Measurements from ENCODE around the gene ASB10. TPM values are rescaled to one million over a fixed set of nuclear protein-coding genes. Genes with fewer than 3 reads are reported as not detected.

The ASB10 gene
- total RNA-seq, 2 experiments from 2014 or later, result not detected

DNA sequence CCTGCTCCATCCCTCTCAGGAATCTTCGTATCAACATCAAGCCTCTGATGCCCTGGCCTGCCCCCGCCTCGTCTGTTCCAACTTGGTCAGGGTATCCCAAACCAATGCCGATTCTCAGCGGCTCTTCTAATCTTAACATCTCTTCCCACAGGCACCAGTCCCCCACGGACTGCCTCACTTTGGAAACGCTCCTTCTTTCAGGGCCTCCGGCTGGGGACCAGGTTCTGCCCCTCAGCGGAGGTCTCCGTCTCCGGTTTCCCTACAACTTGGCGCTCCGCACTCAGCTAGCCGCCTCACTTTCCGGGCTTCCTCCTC, 39.5 kb upstream of the ASB10 start:
- peak overlapping the region; percentile 98 for H3K4me3 Mint-ChIP-seq
- ATAC-seq (no peak), DNase-seq (no peak)
- peaks cover 32% of the 10 kb centered on the region for H3K4me1 Mint-ChIP-seq
- H3K36me3 Mint-ChIP-seq, result peaks cover 21% of the 10 kb centered on the region
- H3K27me3 Mint-ChIP-seq, result no peaks in the 10 kb centered on the region
- H3K9me3 Mint-ChIP-seq (ENCODE audit: low read depth), result no peaks in the 10 kb centered on the region
- H3K27ac Mint-ChIP-seq, result peak overlapping the region; percentile 92
- CTCF ChIA-PET, result interaction anchor here (1.0 to 6.2 kb wide), 9 partner anchors 17 to 102 kb away, joined by 3 to 47 read pairs (median 4); partner anchors contain the start of gene GBX1

DNA sequence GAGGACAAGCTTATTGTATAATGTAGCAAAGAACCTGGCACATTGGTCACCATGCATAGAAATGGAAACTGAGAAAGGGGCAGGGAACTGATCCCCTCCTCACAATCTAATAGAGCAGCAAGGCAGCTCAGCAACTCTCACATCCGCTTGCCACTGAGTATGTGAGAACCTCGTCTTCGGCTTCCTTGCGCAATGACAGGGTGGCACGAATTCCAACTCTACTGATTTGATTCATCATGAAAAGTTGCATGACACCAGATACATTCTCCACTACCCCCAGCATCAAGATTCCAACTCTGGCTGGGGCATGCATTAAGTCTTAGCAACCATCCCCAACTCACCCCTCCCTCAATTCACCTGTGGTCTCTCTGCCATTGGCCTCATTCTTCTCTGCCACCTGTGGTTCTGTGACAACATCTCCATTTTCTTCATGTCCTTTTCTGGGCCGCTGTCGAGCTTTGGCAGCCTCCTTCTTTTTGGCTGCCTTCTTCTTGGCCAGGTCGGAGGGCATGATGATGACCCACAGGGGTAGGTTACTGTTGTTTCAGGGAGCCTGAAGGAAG, 39.0 kb upstream of the ASB10 start:
- CTCF ChIA-PET, result interaction anchor here (1.2 to 6.2 kb wide), 5 partner anchors 18 to 102 kb away, joined by 3 to 47 read pairs (median 4); partner anchors contain the start of gene GBX1
- DNase-seq (no peak), ATAC-seq (no peak)
- peaks cover 22% of the 10 kb centered on the region for H3K36me3 Mint-ChIP-seq
- H3K27me3 Mint-ChIP-seq, result no peaks in the 10 kb centered on the region
- H3K27ac Mint-ChIP-seq, result peak overlapping the region; percentile 92
- no peaks in the 10 kb centered on the region for H3K9me3 Mint-ChIP-seq (ENCODE audit: low read depth)
- H3K4me1 Mint-ChIP-seq, result peaks cover 28% of the 10 kb centered on the region
- peak overlapping the region; percentile 98 for H3K4me3 Mint-ChIP-seq

DNA sequence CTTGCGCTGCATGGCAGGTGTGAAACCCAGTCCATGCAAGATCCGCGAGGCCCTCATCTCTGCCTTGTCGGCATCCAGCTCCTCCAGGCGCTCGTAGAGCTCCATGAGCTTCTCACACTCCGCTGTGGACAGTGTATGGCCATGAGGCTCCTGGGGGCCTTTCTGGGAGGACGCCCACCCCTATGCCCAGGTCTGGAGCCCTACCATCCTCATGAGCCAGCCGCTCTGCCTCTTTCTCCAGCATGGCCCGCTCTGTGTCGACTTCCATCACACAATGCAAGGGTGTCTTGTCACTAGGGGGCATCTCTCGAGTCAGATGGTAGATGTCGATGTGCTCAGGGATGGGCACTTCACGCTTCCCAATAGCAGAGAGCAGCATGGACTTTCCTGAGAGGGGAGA, 36.7 kb upstream of the ASB10 start:
- Mint-ChIP-seq H3K36me3 (peaks cover 31% of the 10 kb centered on the region), H3K27me3 (no peaks in the 10 kb centered on the region), H3K9me3 (ENCODE audit: low read depth) (no peaks in the 10 kb centered on the region), H3K27ac (no peak overlapping the region), H3K4me1 (peaks cover 28% of the 10 kb centered on the region), H3K4me3 (no peak overlapping the region)
- no peak for ATAC-seq
- no peak for DNase-seq
- CTCF ChIA-PET, result interaction anchor here (0.6 to 6.2 kb wide), 3 partner anchors 13 to 209 kb away, joined by 3 to 47 read pairs (median 3); no protein-coding TSS in a partner anchor

DNA sequence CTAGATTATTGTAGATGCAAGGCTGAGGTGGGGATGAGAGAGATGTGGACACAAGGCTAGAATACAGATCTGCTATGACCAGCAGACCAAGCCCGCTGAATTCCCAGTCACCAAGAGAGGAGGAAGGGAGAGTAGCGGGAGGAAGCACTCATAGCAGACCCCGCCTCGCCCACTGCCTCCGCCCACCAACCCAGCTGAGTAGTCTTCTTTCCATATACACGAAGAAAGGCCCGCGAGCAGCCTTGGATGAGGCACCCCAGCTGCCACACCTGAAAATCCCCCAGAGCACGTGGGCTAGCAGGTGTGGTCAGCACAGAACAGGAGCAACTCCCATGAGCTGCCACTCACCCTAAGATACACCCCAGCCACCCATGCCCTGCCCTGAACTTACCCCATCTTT, 31.1 kb upstream of the ASB10 start:
- DNase-seq (no peak), ATAC-seq (no peak)
- no peak overlapping the region for H3K27ac Mint-ChIP-seq
- no peaks in the 10 kb centered on the region for H3K9me3 Mint-ChIP-seq (ENCODE audit: low read depth)
- no peaks in the 10 kb centered on the region for H3K27me3 Mint-ChIP-seq
- no peak overlapping the region for H3K4me3 Mint-ChIP-seq
- no peaks in the 10 kb centered on the region for H3K4me1 Mint-ChIP-seq
- peaks cover 38% of the 10 kb centered on the region for H3K36me3 Mint-ChIP-seq
- CTCF ChIA-PET, result interaction anchor here (1.9 kb wide), 1 partner anchor 26 kb away, joined by 4 read pairs; no protein-coding TSS in a partner anchor

DNA sequence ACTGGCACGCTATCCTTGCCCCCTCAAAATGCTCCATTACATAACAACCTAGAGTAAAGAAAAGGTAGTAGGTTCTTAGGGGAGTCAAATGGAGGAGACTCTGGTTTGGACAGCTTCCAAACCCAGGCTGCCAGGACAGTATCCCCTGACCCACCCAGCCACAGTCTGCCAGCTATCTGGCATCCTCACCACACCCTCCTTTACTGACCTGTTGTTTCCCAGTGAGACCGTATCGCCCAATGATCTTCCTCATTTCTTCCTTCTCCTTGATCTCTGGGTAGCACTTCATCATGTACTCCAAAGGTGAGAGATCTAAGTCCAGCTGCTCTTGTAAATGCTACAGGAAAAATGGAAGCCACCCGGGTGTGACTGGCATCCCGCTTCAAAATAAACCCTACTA, 28.3 kb upstream of the ASB10 start:
- Mint-ChIP-seq H3K36me3 (peaks cover 34% of the 10 kb centered on the region), H3K4me1 (no peaks in the 10 kb centered on the region), H3K4me3 (no peak overlapping the region), H3K27ac (no peak overlapping the region), H3K27me3 (no peaks in the 10 kb centered on the region), H3K9me3 (ENCODE audit: low read depth) (no peaks in the 10 kb centered on the region)
- DNase-seq (no peak), ATAC-seq (no peak)
- CTCF ChIA-PET, result interaction anchor here (1.4 kb wide), 1 partner anchor 47 kb away, joined by 3 read pairs; no protein-coding TSS in a partner anchor

DNA sequence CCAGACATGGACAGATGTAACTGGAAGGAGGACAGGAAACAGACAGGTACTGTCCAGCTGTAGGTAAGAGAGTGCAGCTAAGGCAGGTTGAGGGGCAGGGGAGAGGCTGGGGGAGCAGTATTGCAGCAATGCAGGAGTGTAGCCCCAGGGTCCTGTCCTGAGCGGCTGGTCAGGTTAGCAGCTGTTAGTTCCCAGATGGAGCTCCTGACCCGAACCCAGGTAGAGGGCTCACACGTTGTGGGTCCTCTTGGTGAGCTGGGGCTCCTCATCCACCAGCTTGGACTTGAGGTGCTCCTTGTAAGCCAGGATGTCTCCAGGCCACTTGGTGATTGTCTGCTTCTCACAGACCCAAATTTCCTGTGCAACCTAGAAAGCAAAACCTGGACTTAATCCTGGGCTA, 26.8 kb upstream of the ASB10 start:
- peaks cover 27% of the 10 kb centered on the region for H3K36me3 Mint-ChIP-seq
- H3K9me3 Mint-ChIP-seq (ENCODE audit: low read depth), result no peaks in the 10 kb centered on the region
- no peak overlapping the region for H3K4me3 Mint-ChIP-seq
- CTCF ChIA-PET, result no interaction called here
- DNase-seq (no peak), ATAC-seq (no peak)
- no peaks in the 10 kb centered on the region for H3K4me1 Mint-ChIP-seq
- H3K27me3 Mint-ChIP-seq, result no peaks in the 10 kb centered on the region
- H3K27ac Mint-ChIP-seq, result no peak overlapping the region

DNA sequence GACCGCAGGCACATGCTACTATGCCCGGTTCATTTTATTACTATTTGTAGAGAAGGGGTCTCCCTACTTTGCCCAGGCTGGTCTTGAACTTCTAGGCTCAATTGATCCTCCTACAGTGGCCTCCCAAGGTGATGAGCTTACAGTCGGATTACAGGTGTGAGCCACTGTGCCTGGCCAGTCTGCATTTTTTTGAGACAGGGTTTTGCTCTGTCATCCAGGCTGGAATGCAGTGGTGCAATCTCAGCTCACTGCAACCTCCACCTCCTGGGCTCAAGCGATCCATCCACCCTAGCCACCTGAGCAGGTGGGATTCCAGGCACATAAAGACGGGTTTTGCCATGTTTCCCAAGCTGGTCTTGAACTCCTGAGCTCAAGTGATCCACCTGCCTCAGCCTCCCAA, 25.6 kb upstream of the ASB10 start:
- Mint-ChIP-seq H3K36me3 (peaks cover 18% of the 10 kb centered on the region), H3K27me3 (no peaks in the 10 kb centered on the region), H3K4me3 (no peak overlapping the region), H3K9me3 (ENCODE audit: low read depth) (no peaks in the 10 kb centered on the region), H3K27ac (no peak overlapping the region), H3K4me1 (peaks cover 8% of the 10 kb centered on the region)
- CTCF ChIA-PET, result interaction anchor here (1.5 kb wide), 1 partner anchor 31 kb away, joined by 5 read pairs; no protein-coding TSS in a partner anchor
- ATAC-seq (no peak), DNase-seq (no peak)

DNA sequence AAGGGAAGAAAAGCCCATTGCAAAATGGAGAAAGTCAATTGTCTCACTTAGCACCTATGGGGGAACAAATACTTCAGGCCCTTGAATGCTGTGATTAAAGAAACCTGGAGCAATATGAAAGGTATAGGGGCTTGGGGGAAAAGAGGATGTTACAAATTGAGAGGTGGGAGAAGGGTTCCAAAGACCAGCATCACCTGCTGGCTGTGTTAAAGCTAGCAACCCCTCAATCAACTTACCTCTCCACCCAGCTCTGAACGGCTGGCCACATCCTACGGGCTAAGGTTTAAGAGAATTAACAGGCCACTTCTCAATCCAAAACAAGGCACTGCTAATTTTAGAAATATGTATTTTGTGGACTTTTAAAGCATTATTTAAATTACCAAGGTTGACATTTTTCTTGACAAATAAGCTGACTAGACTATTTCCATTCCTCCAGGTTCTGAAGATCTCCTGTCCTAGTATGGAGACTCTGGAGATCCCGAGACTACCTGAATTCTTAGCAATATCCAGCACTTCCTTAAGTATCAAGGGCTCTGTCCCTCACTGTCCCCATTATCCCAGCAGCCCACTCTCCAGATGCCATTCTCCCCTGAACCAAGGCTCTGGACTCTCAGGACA, 24.2 kb upstream of the ASB10 start:
- DNase-seq, result no peak
- ATAC-seq, result no peak
- no peaks in the 10 kb centered on the region for H3K9me3 Mint-ChIP-seq (ENCODE audit: low read depth)
- H3K4me1 Mint-ChIP-seq, result peaks cover 20% of the 10 kb centered on the region
- no peak overlapping the region for H3K27ac Mint-ChIP-seq
- H3K27me3 Mint-ChIP-seq, result peaks cover 3% of the 10 kb centered on the region
- peaks cover 17% of the 10 kb centered on the region for H3K36me3 Mint-ChIP-seq
- CTCF ChIA-PET, result interaction anchor here (1.5 kb wide), 1 partner anchor 32 kb away, joined by 5 read pairs; no protein-coding TSS in a partner anchor
- H3K4me3 Mint-ChIP-seq, result no peak overlapping the region

DNA sequence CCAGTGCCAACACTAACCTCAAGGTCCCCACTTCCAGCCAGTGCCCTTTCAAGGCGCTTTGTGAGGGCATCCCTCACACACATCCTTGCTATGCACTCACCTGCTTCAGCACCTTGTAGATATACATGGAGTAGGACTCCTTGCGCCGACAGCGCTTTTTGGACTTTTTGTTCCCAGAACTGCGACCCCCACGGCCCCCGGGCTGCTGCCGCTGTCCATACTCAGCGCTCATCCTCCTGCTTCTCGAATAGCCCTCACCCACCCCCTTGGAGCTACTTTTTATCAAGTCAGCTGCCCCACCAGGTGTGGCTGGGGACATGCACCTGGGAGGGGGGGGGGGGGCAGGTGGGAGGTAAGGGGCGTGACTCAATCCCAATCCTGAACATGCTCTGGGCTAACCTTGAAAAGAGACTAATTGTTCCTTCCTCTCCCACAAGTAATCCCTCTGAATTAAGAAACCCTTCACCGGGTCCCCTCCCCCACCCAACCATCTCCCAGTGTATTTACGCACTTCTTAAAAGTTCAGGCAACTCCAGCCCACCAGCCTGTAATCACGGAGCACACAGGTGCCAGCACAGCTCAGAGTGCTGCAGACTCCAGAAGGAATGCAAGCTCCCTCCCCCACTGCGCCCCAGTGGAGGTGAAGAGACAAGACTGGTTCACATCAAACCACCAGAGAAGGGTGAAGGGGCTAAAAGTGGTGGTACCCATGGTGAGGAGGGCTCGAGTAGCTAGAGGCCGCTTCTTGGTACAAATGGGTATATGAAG, 23.2 kb upstream of the ASB10 start, which contains the start of gene H2BK1:
Gene H2BK1, minus strand, starts transcription at position 402 of the 768 bp plus-strand sequence. Its CDS starts 170 bp downstream, at position 232.
- H3K27me3 Mint-ChIP-seq, result peaks cover 3% of the 10 kb centered on the region
- no peaks in the 10 kb centered on the region for H3K9me3 Mint-ChIP-seq (ENCODE audit: low read depth)
- no peak within 1 kb of the TSS for H3K27ac Mint-ChIP-seq
- no peak for DNase-seq
- no peak for ATAC-seq
- peaks cover 12% of the 10 kb centered on the region for H3K36me3 Mint-ChIP-seq
- H3K4me3 Mint-ChIP-seq, result no peak within 1 kb of the TSS
- peaks cover 24% of the 10 kb centered on the region for H3K4me1 Mint-ChIP-seq
- CTCF ChIA-PET, result no interaction called here

DNA sequence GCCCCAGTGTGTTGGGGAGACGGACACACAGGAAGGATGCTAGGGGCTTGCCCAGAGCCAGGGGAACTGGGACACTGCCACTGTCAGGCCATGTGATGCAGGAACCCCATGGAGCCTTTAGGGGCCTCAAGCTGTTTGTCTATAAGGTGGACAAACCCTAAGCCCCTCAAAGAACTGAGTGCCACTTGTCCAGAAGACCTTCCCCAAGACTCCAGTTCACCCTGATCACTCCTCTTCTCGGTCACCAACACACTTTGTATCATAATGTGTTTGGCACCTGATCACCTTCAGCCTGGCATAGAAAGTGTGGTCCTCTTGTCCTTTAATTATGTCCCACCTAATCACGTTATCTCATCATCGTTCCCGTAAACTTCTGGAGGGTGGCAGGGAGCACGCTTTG, 22.5 kb upstream of the ASB10 start:
- no peak overlapping the region for H3K27ac Mint-ChIP-seq
- H3K27me3 Mint-ChIP-seq, result peaks cover 3% of the 10 kb centered on the region
- no peaks in the 10 kb centered on the region for H3K9me3 Mint-ChIP-seq (ENCODE audit: low read depth)
- DNase-seq (no peak), ATAC-seq (no peak)
- no peak overlapping the region for H3K4me3 Mint-ChIP-seq
- peaks cover 6% of the 10 kb centered on the region for H3K36me3 Mint-ChIP-seq
- CTCF ChIA-PET, result no interaction called here
- peaks cover 24% of the 10 kb centered on the region for H3K4me1 Mint-ChIP-seq

DNA sequence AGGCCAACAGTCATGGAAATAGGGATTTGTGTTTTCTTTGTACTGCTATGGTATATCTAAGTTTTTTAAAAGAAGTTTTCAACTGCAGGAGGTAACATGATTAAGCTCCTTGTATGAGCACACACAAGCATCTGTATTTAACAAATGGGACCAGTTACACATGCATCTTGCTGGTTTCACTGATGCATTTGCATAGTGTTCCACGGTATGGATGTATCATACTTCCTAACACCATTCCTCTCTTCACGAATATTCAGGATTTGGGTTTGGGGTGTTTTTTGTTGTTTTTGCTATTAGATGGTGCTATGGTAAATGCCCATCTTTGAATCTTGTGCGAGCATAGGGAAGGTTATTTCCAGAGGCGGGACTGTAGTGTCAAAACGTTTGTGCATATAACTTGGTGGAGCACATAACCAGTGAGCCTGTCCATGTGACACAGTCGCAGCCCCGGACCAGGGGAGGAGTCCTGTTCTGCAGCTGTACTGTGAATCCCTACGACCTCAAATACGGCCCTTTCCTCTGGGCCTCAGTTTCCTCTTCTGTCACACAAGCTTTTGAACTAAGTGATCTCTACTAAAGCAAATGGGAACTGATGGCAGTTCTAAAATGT, 21.3 kb upstream of the ASB10 start:
- H3K9me3 Mint-ChIP-seq (ENCODE audit: low read depth), result no peaks in the 10 kb centered on the region
- no peak overlapping the region for H3K4me3 Mint-ChIP-seq
- peaks cover 24% of the 10 kb centered on the region for H3K4me1 Mint-ChIP-seq
- H3K27ac Mint-ChIP-seq, result peak overlapping the region; percentile 23
- H3K27me3 Mint-ChIP-seq, result peaks cover 9% of the 10 kb centered on the region
- DNase-seq, result no peak
- CTCF ChIA-PET, result interaction anchor here (0.7 to 2.4 kb wide), 5 partner anchors 14 to 171 kb away, joined by 3 to 16 read pairs (median 6); partner anchors contain the start of gene ABCF2
- ATAC-seq, result no peak
- H3K36me3 Mint-ChIP-seq, result peaks cover 5% of the 10 kb centered on the region

DNA sequence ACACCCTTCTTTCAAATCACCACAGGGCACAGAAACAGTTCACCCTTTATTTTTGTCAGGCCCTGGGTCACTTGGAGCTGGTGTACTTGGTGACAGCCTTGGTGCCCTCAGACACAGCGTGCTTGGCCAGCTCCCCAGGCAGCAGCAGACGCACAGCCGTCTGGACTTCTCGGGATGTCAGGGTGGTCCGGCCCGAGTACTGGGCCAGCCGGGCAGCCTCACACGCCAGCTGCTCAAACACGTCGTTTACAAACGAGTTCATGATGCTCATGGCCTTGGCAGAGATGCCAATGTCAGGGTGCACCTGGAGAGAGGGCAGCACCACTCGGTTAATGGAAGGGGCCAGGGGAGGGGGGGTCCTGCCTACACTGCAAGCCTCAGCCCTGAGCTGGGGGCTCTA, 20.8 kb upstream of the ASB10 start:
- Mint-ChIP-seq H3K27ac (peak overlapping the region; percentile 70), H3K4me3 (no peak overlapping the region)
- CTCF ChIA-PET, result interaction anchor here (0.7 to 2.4 kb wide), 8 partner anchors 13 to 240 kb away, joined by 3 to 16 read pairs (median 4); partner anchors contain the start of gene ABCF2

DNA sequence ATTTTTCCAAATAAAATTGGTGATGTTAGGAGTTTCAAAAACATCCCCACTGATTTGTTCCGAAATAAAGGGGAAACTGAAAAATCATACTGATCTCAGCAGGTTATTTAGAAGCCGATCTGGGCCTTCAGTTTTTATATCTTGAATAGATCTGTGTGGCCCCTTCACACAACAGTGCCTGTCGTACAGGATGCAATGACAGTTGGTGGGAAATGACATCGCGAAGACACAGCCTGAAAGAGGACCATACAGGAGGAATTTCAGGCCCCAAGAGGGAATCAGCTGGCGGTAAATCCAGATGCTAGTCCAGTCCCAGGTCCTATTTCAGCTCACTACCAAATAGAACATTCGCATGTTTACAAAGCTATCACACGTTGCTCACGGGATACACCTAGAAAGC, 20.3 kb upstream of the ASB10 start:
- DNase-seq, result peak; percentile 58
- CTCF ChIA-PET, result interaction anchor here (0.7 to 2.4 kb wide), 10 partner anchors 18 to 241 kb away, joined by 3 to 16 read pairs (median 4); partner anchors contain the start of gene ABCF2
- Mint-ChIP-seq H3K9me3 (ENCODE audit: low read depth) (no peaks in the 10 kb centered on the region), H3K27me3 (peaks cover 14% of the 10 kb centered on the region), H3K36me3 (peaks cover 2% of the 10 kb centered on the region), H3K4me3 (no peak overlapping the region), H3K27ac (peak overlapping the region; percentile 70), H3K4me1 (peaks cover 24% of the 10 kb centered on the region)
- peak; percentile 68 for ATAC-seq

More for the DNA sequence above, 20.8 kb upstream of the ASB10 start:
- ATAC-seq (no peak), DNase-seq (no peak)
- Mint-ChIP-seq H3K36me3 (peaks cover 2% of the 10 kb centered on the region), H3K4me1 (peaks cover 24% of the 10 kb centered on the region), H3K27me3 (peaks cover 11% of the 10 kb centered on the region), H3K9me3 (ENCODE audit: low read depth) (no peaks in the 10 kb centered on the region)
